ENCODE measurements around the gene ADARB1.

Gene ADARB1

DNA sequence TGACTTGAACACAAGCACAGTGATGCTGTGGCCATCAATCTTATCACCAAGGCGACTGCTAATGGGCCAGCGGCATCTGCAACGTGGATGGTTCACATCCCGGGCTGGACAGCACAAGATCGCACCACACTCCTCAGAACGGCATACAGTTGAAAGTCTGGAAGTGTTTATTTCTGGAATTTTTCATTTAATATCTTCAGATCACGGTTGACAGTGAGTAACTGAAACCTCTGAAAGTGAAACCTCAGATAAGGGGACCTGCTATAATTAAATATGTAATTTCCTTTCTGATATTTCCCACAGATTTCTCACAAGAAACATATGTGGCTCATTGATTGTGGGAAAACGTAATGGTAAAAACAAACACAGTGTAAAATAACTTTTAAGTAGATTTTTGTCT lies 129.6 kb downstream of the ADARB1 start:
- TF ChIP-seq, protein P1, sequence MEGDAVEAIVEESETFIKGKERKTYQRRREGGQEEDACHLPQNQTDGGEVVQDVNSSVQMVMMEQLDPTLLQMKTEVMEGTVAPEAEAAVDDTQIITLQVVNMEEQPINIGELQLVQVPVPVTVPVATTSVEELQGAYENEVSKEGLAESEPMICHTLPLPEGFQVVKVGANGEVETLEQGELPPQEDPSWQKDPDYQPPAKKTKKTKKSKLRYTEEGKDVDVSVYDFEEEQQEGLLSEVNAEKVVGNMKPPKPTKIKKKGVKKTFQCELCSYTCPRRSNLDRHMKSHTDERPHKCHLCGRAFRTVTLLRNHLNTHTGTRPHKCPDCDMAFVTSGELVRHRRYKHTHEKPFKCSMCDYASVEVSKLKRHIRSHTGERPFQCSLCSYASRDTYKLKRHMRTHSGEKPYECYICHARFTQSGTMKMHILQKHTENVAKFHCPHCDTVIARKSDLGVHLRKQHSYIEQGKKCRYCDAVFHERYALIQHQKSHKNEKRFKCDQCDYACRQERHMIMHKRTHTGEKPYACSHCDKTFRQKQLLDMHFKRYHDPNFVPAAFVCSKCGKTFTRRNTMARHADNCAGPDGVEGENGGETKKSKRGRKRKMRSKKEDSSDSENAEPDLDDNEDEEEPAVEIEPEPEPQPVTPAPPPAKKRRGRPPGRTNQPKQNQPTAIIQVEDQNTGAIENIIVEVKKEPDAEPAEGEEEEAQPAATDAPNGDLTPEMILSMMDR (IDR thresholded peaks at IDR 0.05; ENCODE audit: borderline replicate concordance, insufficient read depth, low read depth, low read length): no peak
- no peak overlapping the region for H3K4me3 ChIP-seq (ENCODE audit: low read depth, low read length)

DNA sequence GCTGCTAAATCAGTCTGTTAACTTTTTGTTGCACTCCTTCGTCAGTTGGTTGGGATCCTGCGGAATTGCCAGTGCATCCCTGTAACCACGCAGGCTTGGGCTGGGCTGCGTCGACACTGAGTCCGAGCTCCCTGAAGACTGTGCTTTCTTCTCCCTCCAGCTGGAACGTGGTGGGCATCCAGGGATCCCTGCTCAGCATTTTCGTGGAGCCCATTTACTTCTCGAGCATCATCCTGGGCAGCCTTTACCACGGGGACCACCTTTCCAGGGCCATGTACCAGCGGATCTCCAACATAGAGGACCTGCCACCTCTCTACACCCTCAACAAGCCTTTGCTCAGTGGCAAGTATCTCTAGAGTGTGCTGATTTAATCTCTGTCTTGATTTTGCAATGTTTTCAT lies 130.0 kb downstream of the ADARB1 start:
- TF ChIP-seq, protein P1 (IDR thresholded peaks at IDR 0.05; ENCODE audit: borderline replicate concordance, insufficient read depth, low read depth, low read length): no peak
- no peak overlapping the region for H3K4me3 ChIP-seq (ENCODE audit: low read depth, low read length)

DNA sequence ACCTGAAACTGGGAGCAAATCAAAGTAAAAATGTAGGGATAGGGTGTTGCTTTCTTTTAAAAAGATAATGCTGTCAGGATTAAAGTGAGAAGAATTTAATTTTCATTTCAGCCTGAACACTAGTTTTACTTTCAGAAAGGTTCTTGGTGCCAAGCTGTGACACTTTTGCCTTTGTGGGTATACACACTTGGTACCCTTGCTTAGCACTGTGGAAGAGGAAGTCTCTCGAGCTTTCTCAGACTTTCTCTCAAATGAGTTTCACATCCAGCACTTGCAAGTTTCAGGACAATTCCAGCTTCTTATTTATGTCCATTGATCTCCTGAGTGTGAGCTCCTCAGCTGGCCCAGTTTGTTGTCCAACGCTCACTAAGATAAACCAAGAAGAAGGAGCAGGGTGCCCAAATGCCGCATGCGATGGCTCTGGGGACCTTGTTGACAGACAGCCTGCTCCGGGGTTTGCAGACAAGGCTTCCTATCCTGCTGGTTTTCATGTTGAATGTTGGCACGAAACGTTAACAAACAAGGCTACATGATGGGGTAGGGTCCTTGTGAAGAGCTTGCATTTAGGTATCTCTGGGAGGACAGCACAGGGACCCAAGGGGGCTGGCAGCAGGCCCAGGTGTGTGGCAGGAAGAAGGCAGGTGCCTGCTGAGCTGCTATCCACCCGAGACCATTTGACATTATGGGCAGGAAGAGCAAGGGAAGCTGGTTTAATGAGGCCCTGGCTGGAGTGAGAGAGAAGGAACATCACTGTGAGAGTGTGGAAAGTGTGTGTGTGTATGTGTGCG lies 133.7 kb downstream of the ADARB1 start:
- TF ChIP-seq, protein P1 (IDR thresholded peaks at IDR 0.05; ENCODE audit: borderline replicate concordance, insufficient read depth, low read depth, low read length): no peak
- no peak overlapping the region for H3K4me3 ChIP-seq (ENCODE audit: low read depth, low read length)

DNA sequence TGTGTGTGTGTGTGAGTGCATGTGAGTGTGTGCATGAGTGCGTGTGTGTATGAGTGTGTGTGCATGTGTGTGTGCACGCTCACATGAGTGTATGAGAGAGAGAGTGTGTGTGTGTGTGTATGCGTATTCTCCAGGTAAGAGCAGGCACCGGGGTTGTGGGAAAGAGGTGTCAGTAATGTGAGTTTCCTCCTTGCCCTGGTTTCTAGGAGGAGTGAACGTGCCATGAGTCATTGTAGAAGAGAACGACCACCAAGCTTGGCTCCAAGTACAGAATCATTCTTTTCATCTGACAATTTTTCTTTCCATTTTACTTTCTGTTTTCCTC lies 134.2 kb downstream of the ADARB1 start:
- TF ChIP-seq, protein P1 (IDR thresholded peaks at IDR 0.05; ENCODE audit: borderline replicate concordance, insufficient read depth, low read depth, low read length): no peak
- no peak overlapping the region for H3K4me3 ChIP-seq (ENCODE audit: low read depth, low read length)

DNA sequence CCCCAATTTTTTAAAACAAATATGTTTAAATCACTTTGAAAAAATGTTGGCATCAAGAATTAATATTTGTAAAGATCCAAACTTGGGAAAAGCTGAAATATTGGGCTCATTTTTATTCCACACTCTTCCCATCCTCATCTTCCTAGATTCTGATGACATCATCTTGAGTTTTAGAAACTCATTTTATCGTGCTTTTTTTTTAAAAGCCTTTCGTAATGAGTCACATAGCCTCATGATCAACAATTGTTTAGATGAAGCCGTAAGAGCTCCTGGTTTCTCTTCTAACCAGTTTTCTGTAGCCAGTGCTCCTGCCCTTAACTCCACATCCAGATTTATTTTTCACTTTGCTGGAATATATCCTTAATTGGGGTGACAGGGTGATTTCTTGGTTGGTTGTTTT lies 134.7 kb downstream of the ADARB1 start:
- TF ChIP-seq, protein P1 (IDR thresholded peaks at IDR 0.05; ENCODE audit: borderline replicate concordance, insufficient read depth, low read depth, low read length): no peak
- no peak overlapping the region for H3K4me3 ChIP-seq (ENCODE audit: low read depth, low read length)

DNA sequence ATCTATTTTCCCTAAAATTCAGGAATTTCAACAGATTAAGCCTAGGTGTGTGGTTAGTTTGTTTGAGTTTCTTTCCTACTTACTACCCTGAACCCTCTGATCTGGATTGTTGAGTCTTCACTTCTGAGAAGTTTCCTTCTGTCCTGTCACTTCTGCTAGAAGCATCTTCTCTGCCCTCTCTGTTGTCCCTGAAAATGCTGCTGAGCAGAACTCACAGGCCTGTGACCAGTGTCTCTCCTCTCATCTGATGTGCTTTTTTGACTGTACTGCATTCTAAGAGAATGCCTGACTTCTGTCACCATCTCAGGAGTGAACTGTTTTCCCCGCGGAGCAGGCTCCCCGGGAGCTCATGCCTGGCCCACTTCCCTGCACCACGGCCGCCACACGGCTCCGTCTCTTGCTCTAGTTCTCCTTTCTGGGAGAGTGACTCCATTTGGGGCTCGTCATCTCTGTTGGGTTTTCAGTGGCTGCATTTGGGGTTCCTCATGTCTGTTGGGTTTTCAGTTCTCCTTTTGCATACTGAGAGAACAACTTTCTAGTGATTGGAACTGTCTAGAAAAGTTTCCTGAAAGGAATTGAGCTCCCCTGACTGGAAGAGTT lies 135.4 kb downstream of the ADARB1 start:
- H3K4me3 ChIP-seq (ENCODE audit: low read depth, low read length): no peak overlapping the region

More for the DNA sequence above, 135.4 kb downstream of the ADARB1 start:
- TF ChIP-seq, protein P1 (IDR thresholded peaks at IDR 0.05; ENCODE audit: borderline replicate concordance, insufficient read depth, low read depth, low read length): no peak

Data from GM12875 (cell line).